HG03280 (cell line): ENCODE measurements around the gene CACNA1E.

Experiments
- ATAC-seq: cut with Tn5 transposase; IDR thresholded peaks from one replicate; pipeline ENCODE4 v1.9.1; 2021; ENCODE audit warnings: mild to moderate bottlenecking, moderate library complexity; ENCODE audit not compliant: unreplicated experiment

CACNA1E gene

DNA sequence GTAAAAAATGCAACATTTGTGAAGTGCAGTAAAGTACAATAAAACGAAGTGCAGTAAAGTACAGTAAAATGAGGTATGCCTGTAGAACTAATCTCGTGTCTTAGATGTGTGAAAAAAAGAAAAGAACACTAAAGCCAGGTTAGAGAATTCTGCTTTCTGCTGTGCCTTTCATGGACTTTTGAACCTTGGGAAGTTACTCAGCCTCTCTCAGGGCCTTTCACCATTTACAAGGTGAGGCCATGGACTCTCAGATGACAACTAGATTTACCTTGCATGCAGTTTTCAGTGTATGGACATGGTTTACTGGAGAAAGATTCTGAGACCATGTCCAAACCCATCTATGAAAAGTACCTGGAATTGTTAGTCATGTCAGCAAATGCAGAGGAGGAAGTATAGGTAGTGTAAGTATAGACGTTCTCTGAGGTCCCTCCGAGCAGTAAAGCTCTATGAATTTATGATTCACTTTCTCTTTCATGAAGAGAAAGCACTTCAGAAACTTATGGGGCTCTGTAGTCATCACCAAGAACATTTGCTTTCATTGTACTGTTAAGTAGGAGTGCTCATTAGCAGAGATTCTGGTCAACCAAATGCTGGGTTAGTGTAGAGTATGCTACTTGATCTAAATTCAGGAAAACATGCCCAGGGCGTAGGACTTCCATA lies 143.1 kb downstream of the CACNA1E start:
- no peak for ATAC-seq

DNA sequence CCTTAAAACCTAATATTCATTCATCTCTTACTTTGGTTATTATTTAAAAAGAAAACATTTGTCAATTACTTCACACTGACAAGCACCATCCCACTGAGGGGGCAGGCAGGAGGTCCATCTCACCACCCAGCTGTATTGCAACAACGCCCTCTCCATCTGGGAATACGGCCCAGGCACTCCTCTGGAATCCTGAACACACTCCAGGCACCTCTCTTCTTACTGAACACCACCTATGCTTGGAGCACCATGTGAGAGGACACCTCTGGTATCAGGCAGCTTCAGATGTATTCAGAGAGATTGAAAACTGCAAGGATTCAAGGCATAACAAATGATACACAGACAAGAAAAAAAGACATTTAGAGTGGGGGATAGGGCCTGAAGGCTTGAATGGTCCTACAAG lies 147.1 kb downstream of the CACNA1E start:
- ATAC-seq = no peak

DNA sequence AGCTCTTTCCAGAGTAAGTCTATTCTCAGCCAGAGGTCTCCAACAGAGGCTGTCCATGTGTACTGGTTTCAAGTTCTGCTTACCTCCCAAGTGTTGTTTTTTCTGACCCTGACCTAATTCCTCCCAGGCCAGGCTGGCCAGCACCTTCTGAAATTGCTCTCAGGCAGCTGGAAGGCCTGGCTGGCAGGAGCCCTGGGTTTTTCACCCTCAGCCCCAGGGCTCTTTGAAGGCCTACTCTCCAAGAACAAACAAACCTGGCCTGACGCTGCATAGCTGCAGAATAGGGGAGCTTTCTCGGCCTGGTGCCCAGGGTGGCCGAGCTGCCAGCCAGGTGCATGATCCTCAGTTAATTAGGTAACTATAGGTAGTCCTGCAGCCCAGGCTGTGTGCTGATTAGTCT lies 147.5 kb downstream of the CACNA1E start:
- no peak for ATAC-seq

DNA sequence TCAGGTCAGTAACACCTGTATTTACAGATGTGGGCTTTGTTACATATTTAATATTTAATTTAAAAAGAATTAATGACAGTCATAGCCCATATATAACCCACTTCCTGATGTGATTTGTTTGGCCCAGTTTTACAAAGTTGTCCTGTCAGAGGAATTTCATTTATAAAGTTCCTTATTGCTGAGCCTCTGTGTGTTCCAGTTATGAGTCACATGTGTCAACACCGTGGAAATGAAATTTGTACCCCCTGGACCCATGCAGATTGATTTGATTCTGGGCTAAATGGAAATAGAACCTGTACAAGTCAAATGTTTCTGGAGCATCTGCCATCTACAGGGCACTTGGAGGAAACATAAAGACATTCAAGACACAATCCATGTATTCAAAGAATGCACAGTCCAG lies 149.2 kb downstream of the CACNA1E start:
- no peak for ATAC-seq

DNA sequence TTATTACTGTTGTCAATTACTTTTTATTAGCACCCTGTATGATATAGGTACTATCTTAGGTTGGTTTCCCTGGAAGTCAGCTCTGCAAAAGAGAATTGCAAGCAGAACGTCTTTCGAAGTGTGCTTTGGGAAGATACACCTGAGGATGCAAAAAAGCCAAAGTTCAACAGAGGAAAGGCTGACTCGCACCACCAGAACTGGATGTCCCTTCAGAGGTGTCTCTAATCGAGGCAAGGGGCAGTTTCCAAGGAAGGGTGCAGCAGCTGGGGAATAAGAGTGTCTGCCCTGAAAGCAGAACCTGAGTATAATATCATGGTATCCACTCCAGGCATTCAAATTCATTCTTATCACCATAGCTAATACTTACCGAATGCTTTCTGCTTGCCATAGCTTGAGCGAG lies 149.6 kb downstream of the CACNA1E start:
- ATAC-seq = no peak

DNA sequence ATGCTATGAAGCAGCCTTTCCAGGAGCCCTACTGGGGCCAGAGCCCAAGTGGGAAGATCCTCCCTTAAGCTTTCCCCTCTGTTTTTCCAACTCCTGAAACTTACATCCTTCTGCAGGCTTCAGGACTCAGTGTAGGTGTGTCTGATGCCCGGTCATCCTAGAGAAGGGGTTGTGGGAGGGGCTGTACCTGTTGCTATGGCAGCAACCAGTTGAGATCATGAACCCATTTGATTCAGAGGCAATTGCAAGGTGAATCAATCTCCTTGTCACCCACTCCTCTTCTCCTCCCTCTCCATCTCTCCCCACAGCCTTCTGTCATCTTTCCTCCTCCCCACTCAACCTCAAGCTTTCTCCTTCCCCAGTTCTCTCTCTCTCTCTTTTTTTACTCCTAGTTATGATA lies 151.8 kb downstream of the CACNA1E start:
- ATAC-seq = no peak

DNA sequence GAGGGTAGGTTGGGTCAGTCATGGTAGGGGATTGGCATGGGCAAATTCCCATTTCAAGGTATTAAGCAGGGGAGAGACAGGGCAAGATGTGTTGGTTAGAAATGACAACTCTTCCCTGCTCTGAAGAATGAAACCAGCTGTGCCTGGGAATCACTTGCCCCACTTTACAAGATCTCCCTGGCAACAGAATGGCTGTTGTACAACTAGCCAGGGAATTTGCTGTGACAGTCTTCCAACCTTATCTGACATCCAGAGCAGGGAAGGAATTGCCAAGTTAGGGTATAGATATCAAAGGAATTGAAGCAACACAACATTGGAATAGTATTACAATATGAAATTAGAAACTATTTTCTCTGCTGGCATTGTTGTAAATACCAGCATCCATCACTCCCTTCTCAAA lies 154.7 kb downstream of the CACNA1E start:
- ATAC-seq = no peak

DNA sequence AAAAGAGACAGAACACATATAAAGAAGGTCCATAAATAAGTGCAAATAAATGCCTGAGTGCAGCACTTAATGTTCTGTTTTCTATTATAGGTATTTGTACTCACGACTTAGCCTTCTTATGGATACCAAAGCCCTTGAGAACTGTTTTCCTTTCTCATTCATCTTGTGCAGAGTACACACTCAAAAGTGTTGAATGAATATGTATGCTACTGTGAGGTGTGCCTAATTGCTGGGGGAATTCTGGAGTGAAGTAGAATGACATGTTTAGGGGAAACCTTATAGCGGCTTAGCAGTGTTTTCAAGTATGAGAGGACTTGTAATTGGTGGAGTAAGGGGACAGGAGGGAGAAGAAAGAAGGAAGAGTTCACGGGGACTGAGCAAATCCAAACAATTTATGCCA lies 157.6 kb downstream of the CACNA1E start:
- ATAC-seq = no peak

DNA sequence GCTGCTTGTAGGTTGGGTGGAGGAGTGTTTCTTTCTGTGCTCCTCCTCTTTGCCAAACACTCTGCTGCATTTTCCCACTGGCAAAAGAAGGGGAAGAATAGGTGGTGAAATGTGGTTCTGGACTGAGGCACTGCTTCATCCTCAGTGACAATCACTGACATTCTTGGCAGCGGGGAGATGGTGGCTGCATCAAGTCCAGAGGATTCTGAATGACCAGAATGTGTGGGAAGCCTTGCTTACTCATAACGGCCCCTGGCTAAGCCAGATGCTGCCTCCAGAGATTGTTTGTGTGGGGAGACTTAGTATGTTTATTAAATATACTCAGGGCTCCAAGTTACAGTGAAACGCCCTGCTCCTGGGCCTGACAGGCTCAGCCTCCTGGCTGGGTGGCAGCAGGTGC lies 160.3 kb downstream of the CACNA1E start:
- no peak for ATAC-seq

DNA sequence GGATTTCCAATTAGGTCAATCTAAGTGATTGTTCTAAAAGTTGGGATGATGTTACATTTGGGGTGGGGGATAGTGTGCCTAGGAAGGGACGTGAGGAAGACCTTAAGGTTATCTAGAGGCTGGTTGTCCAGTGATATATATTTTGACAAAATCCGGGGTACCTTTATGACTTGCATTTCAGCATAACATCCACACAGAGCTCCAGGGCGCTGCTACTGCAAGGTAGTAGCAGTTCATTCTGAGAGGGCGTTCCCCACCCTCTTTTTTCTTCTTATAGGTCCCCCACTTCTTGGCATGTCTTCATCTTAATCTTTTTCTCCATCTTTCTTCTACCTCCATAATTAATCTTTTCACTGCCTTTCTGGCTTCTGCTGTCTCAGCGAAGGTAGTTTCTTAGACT lies 161.9 kb downstream of the CACNA1E start:
- no peak for ATAC-seq

DNA sequence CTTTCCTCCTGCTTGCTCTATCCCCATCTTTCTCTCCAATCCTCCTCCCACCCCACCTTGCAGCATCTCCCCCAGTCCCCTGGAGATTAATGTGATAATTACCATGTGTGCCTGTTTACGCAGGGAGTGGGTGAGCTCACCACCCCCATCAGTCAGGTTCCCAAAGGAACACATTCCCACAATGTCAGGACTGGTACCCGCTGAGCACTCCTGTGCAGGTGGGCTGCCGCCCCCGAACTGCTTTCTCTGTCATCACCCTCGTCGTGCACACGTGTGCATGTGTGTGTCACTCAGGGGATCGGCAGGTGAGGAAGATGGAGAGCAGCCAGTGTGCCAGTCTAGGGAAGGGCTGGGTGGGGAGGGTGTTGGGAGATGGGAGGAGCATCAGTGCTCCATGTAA lies 163.4 kb downstream of the CACNA1E start:
- ATAC-seq = no peak

DNA sequence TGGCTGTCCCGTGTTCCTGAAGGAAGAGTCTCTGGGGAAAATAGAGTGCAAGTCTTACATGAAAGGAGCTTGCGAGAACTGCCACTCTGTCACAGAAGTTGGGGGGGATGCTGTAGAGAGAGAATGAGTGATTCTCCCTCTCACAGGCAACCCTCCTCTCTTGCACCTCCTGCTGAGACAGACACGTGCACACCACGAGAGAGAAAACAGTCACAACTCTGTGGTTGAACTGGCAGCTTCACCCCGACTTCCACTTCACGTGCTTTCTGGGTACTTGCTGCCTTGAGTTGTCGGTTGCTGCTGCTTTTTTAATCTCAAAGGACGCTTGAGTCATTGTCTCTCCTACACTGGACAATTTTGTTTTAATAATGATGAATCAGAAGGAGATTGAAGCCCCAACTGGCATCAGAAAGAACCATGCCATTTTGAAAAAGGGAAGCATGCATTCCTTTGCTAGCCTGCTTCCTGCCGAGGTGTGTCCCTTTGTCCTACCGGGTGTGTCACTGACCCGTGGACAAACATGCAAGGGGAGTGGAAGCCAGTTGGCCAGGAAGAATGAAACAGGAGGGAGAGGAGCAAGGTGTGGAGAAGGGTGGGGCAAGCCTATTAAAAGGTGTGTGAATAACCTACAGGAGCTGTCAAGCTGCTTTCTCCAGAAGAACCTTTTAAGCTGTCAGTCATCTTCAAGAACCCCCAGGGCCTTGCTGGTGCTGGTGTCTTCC lies 164.2 kb downstream of the CACNA1E start:
- ATAC-seq = no peak

DNA sequence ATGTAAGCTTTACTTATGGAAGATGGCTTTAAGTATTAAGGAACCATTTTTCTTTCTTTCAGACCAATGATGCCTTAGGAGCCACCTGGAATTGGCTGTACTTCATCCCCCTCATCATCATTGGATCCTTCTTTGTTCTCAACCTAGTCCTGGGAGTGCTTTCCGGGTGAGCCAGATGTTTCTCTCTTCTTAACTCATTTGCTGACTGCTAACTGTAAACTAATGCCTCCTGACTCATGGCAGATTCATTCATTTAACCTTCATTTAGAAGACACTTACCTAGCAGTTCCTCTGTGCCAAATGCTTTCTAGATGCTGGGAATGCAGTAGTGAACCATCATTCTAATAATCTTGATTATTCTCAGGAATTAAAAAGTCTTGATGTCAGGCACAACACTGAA lies 168.0 kb downstream of the CACNA1E start:
- ATAC-seq = no peak

DNA sequence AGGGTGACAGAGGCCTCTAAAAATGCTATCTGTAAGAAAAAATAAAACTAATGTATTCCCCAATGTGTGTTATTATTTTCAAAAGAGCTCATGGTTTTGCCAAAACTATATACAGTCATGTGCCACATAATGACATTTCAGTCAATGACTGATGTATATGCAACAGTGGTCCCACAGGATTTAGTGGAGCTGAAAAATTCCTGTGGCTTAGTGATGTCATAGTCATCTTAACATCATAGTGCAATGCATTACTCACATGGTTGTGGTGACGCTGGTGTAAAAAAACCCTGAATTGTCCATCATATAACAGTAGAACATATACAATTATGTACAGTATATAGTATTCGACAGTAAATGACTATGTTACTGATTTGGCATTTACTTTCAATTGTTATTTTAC lies 172.4 kb downstream of the CACNA1E start:
- no peak for ATAC-seq

DNA sequence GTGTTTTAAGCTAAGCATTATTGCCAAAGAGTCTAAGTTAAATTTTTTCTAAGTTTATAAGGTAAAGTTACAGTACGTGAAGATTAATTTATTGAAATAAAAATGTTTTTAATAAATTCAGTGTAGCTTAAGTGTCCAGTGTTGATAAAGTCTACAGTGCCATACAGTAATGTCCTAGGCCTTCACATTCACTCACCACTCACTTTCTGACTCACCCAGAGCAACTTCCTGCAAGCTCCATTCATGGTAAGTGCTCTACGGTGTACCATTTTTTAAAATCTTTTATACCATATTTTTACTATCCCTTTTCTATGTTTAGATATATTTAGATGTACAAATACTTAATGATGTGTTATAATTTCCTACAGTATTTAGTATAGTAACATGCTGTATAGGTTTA lies 173.2 kb downstream of the CACNA1E start:
- no peak for ATAC-seq

DNA sequence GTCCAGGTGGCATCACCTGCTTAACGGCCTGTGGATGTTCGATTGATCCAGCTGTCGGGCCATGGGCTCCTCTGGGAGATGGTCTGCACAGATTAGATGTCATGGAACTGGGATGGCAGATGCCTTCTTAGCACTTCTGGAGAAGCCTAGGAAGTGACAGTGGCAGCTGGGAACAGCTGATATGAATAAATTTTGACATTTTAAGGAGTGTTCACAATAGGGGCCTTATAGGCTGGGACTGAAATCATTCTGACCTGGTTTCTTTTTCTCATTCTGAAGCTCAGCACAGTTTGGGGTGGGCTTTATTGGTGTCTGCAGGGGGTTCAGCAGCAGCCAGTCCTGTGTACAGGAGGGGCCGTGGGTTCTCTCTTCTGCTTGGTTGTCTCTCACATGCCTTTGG lies 175.3 kb downstream of the CACNA1E start:
- no peak for ATAC-seq

DNA sequence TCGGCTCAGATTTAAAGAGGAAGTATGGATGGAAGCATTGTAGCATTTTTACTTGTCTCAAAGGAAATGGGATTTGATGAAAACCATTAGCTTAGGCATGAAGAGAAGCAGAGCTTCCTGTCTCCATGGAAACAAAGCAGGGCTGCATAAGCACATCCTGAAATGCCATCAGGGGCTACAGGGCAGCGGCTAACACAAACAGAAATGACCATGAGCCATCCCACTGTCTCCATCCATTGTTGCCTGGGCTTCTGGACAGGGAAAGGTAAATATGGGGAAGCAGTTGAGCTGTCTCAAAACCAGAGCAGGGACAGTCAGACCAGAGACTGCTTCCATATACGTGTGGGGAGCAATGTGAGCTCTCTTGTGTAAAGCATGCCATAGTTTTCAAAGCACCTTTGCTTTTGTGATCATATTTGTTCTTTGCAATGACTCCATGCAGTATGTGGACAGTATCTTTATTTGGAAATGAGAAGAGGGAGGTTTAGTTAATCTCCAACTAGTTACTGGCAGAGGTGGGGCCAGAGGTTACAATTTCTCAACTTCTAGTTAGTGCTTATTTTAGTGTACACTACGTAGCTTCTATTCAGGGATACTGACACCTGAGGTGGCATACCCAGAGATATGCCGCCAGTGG lies 176.1 kb downstream of the CACNA1E start:
- no peak for ATAC-seq

DNA sequence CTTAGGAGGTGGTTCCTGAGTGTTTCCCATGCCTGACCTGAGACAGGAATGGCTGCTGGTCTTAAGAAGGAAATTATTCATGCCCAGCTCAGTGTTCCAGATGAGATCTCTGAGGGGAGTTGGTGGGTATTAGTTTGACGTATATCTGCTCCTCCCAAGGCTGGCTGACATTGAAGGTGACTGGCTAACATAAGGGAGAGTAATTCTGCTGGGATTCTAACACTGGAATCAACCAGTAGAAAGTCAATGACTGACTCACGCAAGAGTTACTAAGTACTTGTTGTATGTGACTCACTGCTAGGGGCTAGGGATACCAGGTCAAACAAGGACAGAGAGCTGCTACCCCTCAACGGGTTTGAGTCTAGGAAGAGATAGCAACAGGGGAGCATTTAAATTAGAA lies 177.3 kb downstream of the CACNA1E start:
- ATAC-seq = no peak

DNA sequence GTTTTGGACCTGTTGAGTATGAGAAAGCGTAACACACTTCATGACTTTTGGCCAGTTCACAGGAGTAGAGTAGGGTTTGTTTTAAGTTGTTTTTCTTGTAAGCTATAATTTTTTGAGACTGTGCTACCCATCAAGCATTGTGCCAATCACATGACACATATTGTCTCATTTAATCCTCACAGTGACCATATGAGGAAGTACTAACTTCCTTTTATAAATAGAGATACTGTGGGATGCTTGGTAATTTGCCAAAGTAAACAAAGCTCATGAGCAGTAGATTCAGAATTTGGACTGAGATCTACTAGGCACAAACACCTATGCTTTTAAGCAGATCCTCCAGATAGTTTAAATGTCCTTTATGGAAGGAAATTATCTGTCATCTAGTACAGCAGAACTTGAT lies 178.3 kb downstream of the CACNA1E start:
- no peak for ATAC-seq

DNA sequence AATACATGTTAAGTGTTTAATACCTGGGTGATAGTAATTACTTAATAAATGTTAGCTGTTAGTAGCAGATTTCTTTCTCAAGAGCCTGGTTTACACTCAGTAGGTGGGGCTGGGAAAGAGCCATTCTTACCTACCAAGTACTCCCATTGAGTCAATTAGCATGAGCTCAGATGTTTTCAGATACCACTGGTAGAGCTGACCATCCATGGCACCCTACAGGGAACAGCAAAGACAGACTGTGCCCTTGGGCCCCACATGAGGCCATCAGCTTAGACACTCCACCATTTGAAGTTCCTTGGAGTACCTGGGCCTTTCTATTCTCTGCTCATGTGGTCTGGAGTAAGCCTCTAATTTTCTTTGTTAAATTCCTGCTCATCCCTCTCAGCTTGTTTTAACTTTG lies 179.3 kb downstream of the CACNA1E start:
- ATAC-seq = no peak

DNA sequence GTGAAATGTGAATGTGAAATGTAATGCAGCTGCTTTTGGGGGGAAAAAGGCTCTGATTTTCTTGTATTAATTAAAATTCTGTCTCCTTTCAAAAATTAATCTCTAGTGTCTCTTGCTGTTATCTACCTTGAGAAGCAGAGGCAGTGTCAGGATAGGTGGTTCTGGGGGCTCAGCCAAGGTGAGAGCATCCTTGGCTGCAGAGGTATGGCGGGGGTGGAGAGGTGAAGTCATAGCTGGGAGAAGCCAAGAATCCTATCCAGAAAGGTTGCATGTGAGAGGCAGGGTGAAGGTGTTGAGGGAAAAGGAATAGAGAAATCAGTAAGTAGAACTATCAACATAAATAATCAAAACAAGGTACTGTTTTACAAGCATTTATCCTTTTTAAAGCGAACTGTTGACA lies 181.2 kb downstream of the CACNA1E start:
- no peak for ATAC-seq

DNA sequence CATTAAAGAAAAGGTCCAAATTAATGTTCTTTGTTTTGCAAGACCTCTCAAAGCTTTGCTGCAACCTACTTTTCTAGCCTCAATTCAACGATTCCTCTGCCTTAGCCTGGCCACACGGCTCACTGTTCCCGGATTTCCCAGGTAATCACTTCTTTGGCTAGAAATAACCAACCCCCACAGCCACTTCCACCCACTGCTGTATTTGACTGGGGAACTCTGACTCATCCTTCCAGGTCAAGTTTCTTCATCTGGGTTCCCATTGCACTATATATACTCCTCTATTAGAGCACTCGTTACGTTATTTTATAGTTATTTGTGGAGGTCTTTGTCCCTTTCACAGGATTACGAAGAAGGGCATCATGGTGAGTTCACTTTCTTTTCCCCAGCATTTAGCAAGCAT lies 185.9 kb downstream of the CACNA1E start:
- no peak for ATAC-seq
